HG03135 (cell line): ENCODE data around the gene EI24.
A peak's percentile ranks its signal among the peaks of the same experiment; 100 is the strongest.

Experiments
- ATAC-seq: cut with Tn5 transposase; IDR thresholded peaks from one replicate; pipeline ENCODE4 v1.9.1; 2021; ENCODE audit warnings: mild to moderate bottlenecking, moderate library complexity; ENCODE audit not compliant: unreplicated experiment

Gene EI24

GRCh38 chr11:125578783-125579182 is 9.5 kb downstream of the EI24 start:
- no peak for ATAC-seq

- no peak for ATAC-seq
Observed at GRCh38 chr11:125579811-125580210, 10.5 kb downstream of the EI24 start.

- ATAC-seq, result no peak
Observed at GRCh38 chr11:125583496-125583895, 14.2 kb downstream of the EI24 start.

- ATAC-seq, result no peak
Observed at GRCh38 chr11:125585487-125585886, 16.2 kb downstream of the EI24 start.

GRCh38 chr11:125586623-125587022 is 17.3 kb downstream of the EI24 start:
- ATAC-seq, result no peak

DNA sequence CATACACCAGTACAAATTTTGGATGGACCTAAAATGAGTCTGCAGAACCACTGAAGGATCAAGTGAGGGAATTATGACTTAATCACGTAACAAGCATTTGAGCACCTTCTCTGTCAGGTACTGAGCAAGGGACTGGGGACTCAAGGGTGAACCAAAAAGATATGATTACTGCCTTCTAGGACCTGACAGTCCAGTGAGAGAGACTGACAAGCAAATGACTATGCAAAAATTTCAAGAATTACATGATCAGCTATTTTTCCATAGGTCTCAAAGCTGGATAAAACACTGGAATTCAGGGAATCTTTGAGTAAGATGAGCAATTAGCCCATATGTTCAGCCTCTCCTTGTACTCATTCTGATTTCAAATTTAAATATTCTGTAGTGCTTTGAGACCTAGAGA is 18.2 kb downstream of the EI24 start:
- ATAC-seq, result no peak

GRCh38 chr11:125588505-125588904 is 19.2 kb downstream of the EI24 start:
- no peak for ATAC-seq

DNA sequence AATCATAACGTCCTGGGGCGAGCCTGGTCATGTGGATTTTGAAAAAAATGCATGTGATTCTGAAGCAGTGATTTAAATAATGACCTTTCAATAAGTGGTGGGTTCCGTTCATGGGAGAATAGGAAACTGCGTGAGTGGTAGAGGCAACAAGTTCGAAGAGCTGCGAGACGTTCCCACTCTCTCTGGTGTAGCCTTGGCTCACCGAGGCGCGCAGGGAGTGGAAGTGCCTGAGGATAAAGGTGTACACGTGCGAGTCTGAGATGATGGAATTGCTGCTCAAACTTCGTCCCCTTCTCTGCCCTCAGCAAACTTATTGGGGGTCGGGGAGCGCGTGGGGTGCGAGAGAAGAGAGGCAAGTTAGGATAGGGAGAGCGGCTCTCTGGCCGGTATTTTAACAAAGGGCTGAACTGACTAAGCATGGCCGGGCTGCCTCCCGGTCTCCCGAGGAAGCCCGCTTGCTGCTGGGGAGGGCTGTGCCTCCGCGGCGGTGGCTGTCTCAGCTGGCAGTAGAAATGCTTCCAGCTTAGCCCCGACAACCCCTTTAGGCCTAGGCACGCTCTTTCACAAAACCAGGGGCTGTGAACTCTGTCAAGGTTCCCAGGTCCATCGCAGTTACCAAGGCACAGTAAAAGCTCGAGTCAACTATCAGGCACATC is 22.5 kb downstream of the EI24 start:
- peak; percentile 14 for ATAC-seq

DNA sequence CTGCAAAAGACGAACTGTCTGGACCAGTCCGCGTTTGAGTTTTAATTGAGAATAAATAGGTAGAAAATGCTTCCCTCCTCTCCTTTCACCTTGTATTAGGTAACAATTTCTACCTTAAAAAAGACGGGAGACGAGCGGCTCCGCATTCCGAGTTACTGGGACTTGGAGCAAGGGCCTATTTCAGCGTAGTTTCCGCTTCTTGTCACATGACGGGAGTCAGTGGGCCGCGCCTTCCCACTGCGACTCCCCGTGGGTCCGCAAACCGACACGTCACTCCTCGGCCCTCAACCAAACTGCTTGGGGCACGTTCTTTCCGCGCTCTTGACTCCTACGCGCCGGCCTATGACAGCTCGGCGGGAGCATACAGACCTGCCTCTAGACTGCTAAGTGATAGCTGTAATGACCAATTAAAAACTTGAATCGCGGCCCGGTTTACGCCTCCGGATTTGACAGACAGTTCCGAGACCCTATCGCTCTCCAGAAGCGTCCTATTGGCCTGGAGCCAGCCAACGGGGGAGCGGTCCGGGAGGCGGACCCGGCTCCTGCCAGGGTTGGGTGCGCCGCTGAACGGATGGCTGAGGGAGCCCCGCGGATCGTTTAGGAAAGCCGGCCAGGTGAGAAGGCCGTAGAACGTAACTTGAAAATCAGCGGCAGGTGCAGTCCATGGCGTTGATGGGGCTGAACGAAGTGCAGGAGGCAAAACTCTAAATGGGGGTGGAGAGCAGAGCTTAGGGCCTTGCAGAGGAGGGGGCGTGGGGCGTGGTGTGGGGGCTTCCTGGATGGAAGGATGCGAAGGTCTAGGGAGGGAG is 23.2 kb downstream of the EI24 start, which contains the start of gene STT3A:
TSS of gene STT3A (plus strand) at position 548 of the 809 bp plus-strand sequence. CDS start 3,064 bp downstream, outside the sequence.
- peak; percentile 98 for ATAC-seq

GRCh38 chr11:125593114-125593820 is 24.0 kb downstream of the EI24 start:
- no peak for ATAC-seq

- no peak for ATAC-seq
Observed at GRCh38 chr11:125594958-125595357, 25.7 kb downstream of the EI24 start.

DNA sequence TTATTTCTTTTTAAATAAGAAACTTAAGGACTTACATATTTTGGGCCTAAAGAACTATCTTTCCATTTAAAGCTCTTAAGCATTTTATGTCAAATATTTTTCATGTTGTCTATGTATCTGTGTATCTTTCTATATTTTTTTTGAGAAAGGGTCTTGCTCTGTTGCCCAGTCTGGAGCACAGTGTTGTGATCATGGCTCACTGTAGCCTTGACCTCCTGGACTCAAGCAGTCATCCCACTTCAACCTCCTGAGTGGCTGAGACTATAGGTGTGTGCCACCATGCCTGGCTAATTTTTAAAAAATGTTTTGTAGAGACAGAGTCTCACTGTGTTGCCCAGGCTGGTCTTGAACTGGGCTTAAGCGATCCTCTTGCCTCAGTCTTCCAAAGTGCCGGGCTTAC is 31.4 kb downstream of the EI24 start:
- no peak for ATAC-seq

- ATAC-seq, result no peak
Observed at GRCh38 chr11:125603207-125603606, 33.9 kb downstream of the EI24 start.

- ATAC-seq, result no peak
Observed at GRCh38 chr11:125605417-125605816, 36.1 kb downstream of the EI24 start.

- ATAC-seq, result no peak
Observed at GRCh38 chr11:125609545-125609944, 40.3 kb downstream of the EI24 start.

- ATAC-seq, result no peak
Observed at GRCh38 chr11:125618383-125618782, 49.1 kb downstream of the EI24 start.

DNA sequence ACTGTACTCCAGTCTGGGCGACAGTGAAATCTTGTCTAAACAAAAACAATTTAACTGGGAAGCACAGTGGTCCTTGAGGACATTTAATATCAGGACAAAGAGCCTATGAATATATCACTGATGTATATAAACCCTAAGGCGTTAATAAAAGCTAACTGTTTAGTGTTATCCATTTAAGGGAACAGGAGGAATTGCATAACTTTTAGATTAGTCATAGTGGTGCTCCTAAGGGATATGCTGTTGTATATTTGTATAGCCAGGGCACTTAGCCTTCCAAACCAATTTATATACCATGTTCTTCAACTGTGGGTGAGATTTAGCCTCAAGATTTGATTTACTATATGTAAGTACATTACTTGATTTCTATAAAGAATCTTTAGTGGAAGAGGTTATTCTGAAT is 52.7 kb downstream of the EI24 start:
- ATAC-seq, result no peak

DNA sequence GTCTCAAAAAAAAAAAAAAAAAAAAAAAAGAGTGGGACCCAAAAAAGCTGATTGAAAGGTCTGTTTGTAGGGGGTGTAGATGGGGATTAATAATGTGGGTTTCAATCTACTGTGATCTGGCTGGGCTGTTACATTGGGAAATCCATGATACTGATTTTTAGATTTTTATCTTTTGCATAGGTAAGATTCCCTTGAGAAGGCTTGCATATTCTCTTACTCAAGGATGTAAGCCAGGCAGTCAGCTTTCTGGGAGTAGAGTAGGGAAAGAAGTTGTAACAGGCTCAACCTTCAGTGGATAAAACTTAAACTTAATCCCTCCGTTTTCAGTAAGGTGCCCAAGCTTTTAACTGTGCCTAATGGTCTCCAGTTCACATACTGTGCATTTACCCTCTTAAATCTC is 53.8 kb downstream of the EI24 start:
- no peak for ATAC-seq

GRCh38 chr11:125624756-125625213 is 55.5 kb downstream of the EI24 start, which contains the start of gene CHEK1:
TSS of gene CHEK1 (plus strand) at chr11:125625163. CDS start at chr11:125626769, 1,606 bp downstream.
- no peak for ATAC-seq

DNA sequence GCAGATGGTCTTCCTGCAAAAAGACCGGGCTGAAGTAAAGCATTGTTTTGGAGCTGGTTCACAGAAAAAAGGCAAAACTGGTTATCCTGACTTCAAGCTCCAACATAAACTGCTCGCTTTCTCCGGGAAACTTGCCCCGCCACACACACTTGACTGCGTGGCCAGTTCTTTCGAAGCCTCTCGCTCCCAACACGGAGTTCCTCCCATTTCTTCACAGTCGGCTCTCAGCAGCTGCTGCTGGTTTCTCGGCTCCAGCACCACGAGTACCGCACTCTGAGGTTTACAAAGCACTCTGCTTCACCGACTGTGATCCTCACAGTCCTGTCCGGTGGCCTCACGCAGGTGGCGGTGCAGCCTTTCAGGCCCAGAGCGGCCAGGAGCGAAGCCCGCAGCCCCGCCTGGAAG is 56.0 kb downstream of the EI24 start:
- ATAC-seq, result no peak

DNA sequence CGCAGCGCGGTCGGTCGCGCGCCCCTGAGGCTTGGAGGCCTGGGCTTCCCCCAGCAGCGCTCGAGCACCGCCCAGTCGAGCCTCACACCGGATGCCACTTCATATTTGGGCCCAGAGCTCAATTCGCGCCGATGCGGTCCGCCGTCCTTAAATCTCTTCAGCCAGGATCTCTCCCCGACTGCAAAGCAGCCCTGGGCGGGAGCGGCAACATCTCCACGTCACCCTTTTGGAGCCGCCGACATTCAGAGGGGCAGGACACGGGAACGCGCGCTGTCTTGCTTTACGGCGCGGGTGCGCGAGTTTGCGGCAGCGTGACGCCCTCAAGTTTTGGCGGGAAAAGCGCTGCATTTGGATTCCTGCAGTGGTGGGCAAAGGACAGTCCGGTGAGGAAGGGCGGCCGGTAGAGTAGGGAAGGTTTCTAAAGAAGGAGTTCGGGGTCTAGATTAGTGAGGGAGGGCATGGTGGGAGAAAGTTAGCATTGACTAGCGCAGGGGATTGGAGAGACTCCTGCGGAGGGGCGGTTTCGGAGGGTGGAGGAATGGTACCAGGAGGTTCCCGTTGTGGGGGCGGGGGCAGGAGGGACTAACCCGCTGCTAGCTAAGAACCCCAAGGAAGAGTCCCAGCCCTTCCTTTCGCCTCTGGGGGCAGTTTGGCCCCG is 56.5 kb downstream of the EI24 start:
- ATAC-seq, result peak; percentile 85
